Endothelial cell of umbilical vein (primary cell): ENCODE data around the gene PTCHD1. TPM values are rescaled to one million over a fixed set of nuclear protein-coding genes. Genes with fewer than 3 reads are reported as not detected.

ENCODE experiments used
- BruUV-seq: library from RNA; stranded (reverse); fragments of 400-500 nt; replicated peaks from 2 replicates; lab custom pipeline; 2021; lab: Mats Ljungman, UMichigan
- CTCF ChIA-PET: fragments of 300-600, 350-600 bp; sonication (Branson Sonifier 250); formaldehyde crosslinking; loops from one replicate; lab custom pipeline; 2021; ENCODE audit warnings: antibody characterized with exemption, inconsistent platforms; lab: Charles Lee
- POLR2A ChIA-PET: fragments of 300-600, 350-600 bp; sonication (Branson Sonifier 250); formaldehyde crosslinking; loops from one replicate; lab custom pipeline; 2021; ENCODE audit warnings: antibody characterized with exemption, inconsistent platforms; lab: Charles Lee
- DNase-seq: peaks from one replicate; pipeline ENCODE4 v3.0.0-alpha.2; 2011; ENCODE audit warnings: low read depth, low spot score
- FAIRE-seq: peaks from 2 replicates; lab custom pipeline; 2011; peaks lifted over from hg19 to GRCh38; lab: Jason Lieb, UNC
- H2AFZ ChIP-seq: 2 replicates; pipeline ENCODE4 v1.6.0; 2012; ENCODE audit warnings: low read depth, low read length, control low read depth, inconsistent platforms
- H3K27ac ChIP-seq: 2 replicates; pipeline ENCODE4 v1.5.1; 2011; ENCODE audit warnings: low read depth, mild to moderate bottlenecking, control low read depth, low read length, moderate library complexity; ENCODE audit not compliant: insufficient read depth
- H3K27me3 ChIP-seq, 2 experiments: 2 replicates each; pipeline versions ENCODE4 v1.6.0 to v1.6.1; 2011; ENCODE audit warnings: low read length in 2 of 2, mixed read lengths in 1 of 2; ENCODE audit not compliant: control insufficient read depth in 2 of 2, insufficient read depth in 2 of 2
- H3K36me3 ChIP-seq, 2 experiments: 2 replicates in 1 of 2; 3 replicates in 1 of 2; pipeline ENCODE4 v1.5.1; 2011; ENCODE audit warnings: low read length in 2 of 2, mild to moderate bottlenecking in 1 of 2, moderate library complexity in 1 of 2; ENCODE audit not compliant: control insufficient read depth in 2 of 2, insufficient read depth in 2 of 2; ENCODE audit errors: extremely low read depth in 1 of 2
- H3K4me1 ChIP-seq: 3 replicates; pipeline ENCODE4 v1.5.1; 2011; ENCODE audit warnings: mild to moderate bottlenecking, low read length; ENCODE audit not compliant: control insufficient read depth, insufficient read depth; ENCODE audit errors: extremely low read depth
- H3K4me2 ChIP-seq: 2 replicates; pipeline ENCODE4 v1.6.1; 2011; ENCODE audit warnings: low read length, control low read depth, mixed read lengths; ENCODE audit not compliant: insufficient read depth
- H3K4me3 ChIP-seq, 3 experiments: fragments of 200-600 bp in 1 of 3; sonication (generic), shearing (Covaris generic) in 1 of 3; replicated peaks in 1 of 3; 2 replicates each; pipeline ENCODE4 v1.5.1; 2011 to 2016; ENCODE audit warnings: control low read depth in 3 of 3, low read length in 3 of 3, mild to moderate bottlenecking in 2 of 3, inconsistent platforms in 1 of 3, low read depth in 1 of 3, moderate library complexity in 1 of 3; ENCODE audit not compliant: insufficient read depth in 1 of 3
- H3K79me2 ChIP-seq: 2 replicates; pipeline ENCODE4 v1.6.0; 2012; ENCODE audit warnings: low read length, inconsistent platforms; ENCODE audit not compliant: control insufficient read depth, insufficient read depth
- H3K9ac ChIP-seq: replicated peaks from 2 replicates; pipeline ENCODE3; 2011; ENCODE audit warnings: low read length, control low read depth; ENCODE audit not compliant: insufficient read depth; ENCODE audit errors: extremely low read depth
- H3K9me1 ChIP-seq: replicated peaks from 3 replicates; pipeline ENCODE4 v1.6.0; 2011; ENCODE audit warnings: mild to moderate bottlenecking, low read length; ENCODE audit not compliant: control insufficient read depth, insufficient read depth; ENCODE audit errors: extremely low read depth
- H3K9me3 ChIP-seq: replicated peaks from 2 replicates; pipeline ENCODE4 v1.5.1; 2012; ENCODE audit warnings: low read length, inconsistent platforms; ENCODE audit not compliant: control insufficient read depth, insufficient read depth
- H4K20me1 ChIP-seq: replicated peaks from 2 replicates; pipeline ENCODE3; 2011; ENCODE audit warnings: mild to moderate bottlenecking, low read length; ENCODE audit not compliant: control insufficient read depth, insufficient read depth; ENCODE audit errors: extremely low read depth
- EZH2 ChIP-seq: IDR thresholded peaks from 2 replicates; pipeline ENCODE4 v1.6.1; 2012; ENCODE audit warnings: borderline replicate concordance, low read depth, mild to moderate bottlenecking, moderate library complexity, low read length, inconsistent platforms; ENCODE audit not compliant: severe bottlenecking
- FOS ChIP-seq: IDR thresholded peaks from 2 replicates; pipeline ENCODE4 v1.6.1; 2011; ENCODE audit warnings: mild to moderate bottlenecking, low read length, moderate library complexity, borderline replicate concordance; ENCODE audit not compliant: insufficient read depth
- GATA2 ChIP-seq: IDR thresholded peaks from 2 replicates; pipeline ENCODE4 v1.7.0; 2011; ENCODE audit warnings: low read depth, mild to moderate bottlenecking, moderate library complexity, mixed read lengths, low read length; ENCODE audit not compliant: insufficient read length, insufficient read depth
- JUN ChIP-seq: IDR thresholded peaks from 2 replicates; pipeline ENCODE4 v1.6.1; 2011; ENCODE audit warnings: borderline replicate concordance, low read depth; ENCODE audit not compliant: insufficient read length, insufficient read depth
- MAX ChIP-seq: IDR thresholded peaks from 2 replicates; pipeline ENCODE4 v1.6.1; 2011; ENCODE audit not compliant: insufficient read depth, insufficient read length
- MYC ChIP-seq: IDR thresholded peaks from one replicate; pipeline ENCODE4 v1.6.1; 2011; ENCODE audit warnings: mild to moderate bottlenecking, low read depth, low read length
- POLR2A ChIP-seq: IDR thresholded peaks from 2 replicates; pipeline ENCODE4 v1.6.1; 2012; ENCODE audit warnings: low read depth, mild to moderate bottlenecking, control low read depth, low read length
- POLR2AphosphoS5 ChIP-seq: IDR thresholded peaks from 2 replicates; pipeline ENCODE4 v1.6.1; 2012; ENCODE audit warnings: low read depth, mild to moderate bottlenecking, control low read depth, low read length, moderate library complexity; ENCODE audit not compliant: insufficient read depth
- dilution Hi-C: fragments of 300-500 bp; cut with MboI; formaldehyde crosslinking; loops from one replicate; pipeline ENCODE4 v1.15.0; 2019; ENCODE audit warnings: low sequenced_read_pairs; ENCODE audit not compliant: extremely low pct_ligation_motif_present
- intact Hi-C: fragments of 100-400 bp; cut with micrococcal nuclease; formaldehyde crosslinking; loops from one replicate; pipeline ENCODE4 v1.10.0; 2022
- polyA plus RNA-seq, 4 experiments: library from polyadenylated mRNA; depleted of rRNA in 3 of 4; stranded (reverse) in 3 of 4; unstranded in 1 of 4; fragments of >200 nt; gene quantifications; 2 replicates each; pipeline versions ENCODE4 v1.2.1 to v1.2.3, GENCODE V29; 2011 to 2012; ENCODE audit warnings: missing spikeins in 1 of 4
- total RNA-seq: library from RNA; stranded (reverse); gene quantifications from 2 replicates; pipeline ENCODE4 v1.2.3, GENCODE V29; 2021
- TF ChIP-seq, protein P1 (sequence below), 2 donors: IDR thresholded peaks; 1 replicate in 1 of 2; 2 replicates in 1 of 2; pipeline ENCODE4 v1.5.1; 2011; ENCODE audit warnings: low read length in 2 of 2, mild to moderate bottlenecking in 2 of 2, moderate library complexity in 2 of 2, control low read depth in 1 of 2, inconsistent platforms in 1 of 2, low read depth in 1 of 2; ENCODE audit not compliant: insufficient read depth in 1 of 2; ENCODE audit errors: extremely low read depth in 1 of 2

PTCHD1 gene
- total and polyA plus RNA-seq, 2 donors (not counting 3 experiments of a cell fraction or from before 2014, with no cell fraction given): not detected

DNA sequence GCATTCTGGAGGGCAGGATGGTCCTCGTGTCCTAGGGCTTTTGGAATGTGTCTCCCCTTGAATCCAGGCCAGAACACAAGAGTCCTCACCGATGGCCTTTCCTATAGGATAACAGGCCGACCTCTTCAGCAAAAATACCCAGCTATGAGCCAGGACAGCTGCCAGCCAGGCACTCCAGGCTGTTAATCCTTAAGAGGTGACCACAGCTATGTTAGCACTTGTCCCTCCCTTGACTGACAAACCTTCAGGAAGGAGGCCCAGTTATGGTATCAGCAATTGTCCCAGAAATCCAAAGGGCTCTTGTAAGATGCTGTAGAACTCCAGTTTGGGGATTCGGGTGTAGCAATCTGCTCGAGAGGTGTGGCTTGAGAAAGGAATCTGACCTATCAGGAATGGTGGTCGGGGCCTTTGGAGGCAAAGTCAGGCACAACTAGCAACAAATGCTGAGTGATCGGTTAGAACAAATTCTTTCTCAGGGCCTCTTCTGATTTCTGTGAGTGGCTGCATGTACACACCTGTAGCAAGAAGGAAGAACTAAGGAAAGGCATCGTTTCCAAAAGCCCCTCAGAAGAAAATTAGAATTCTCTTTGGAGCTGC, 54.6 kb downstream of the PTCHD1 start:
- CTCF ChIA-PET: no interaction called here

More for the DNA sequence above, 54.6 kb downstream of the PTCHD1 start:
- Histone ChIP-seq H2AFZ (no peak overlapping the region), H3K4me2 (no peak overlapping the region), H3K79me2 (no peaks in the 10 kb centered on the region), H3K9me3 (no peaks in the 10 kb centered on the region), H3K27me3 (no peaks in the 10 kb centered on the region), H3K4me3 (no peak overlapping the region), H3K27ac (no peak overlapping the region), H3K9me1 (no peaks in the 10 kb centered on the region), H3K4me1 (no peaks in the 10 kb centered on the region), H3K9ac (no peak overlapping the region), H4K20me1 (no peaks in the 10 kb centered on the region), H3K36me3 (no peaks in the 10 kb centered on the region)
- BruUV-seq: no TSS peak
- no peak for TF ChIP-seq EZH2
- no peak for TF ChIP-seq GATA2
- TF ChIP-seq MYC: no peak
- TF ChIP-seq FOS: no peak
- no peak for TF ChIP-seq POLR2A
- TF ChIP-seq POLR2AphosphoS5: no peak
- no peak for TF ChIP-seq JUN
- no peak for TF ChIP-seq MAX
- TF ChIP-seq, protein P1, sequence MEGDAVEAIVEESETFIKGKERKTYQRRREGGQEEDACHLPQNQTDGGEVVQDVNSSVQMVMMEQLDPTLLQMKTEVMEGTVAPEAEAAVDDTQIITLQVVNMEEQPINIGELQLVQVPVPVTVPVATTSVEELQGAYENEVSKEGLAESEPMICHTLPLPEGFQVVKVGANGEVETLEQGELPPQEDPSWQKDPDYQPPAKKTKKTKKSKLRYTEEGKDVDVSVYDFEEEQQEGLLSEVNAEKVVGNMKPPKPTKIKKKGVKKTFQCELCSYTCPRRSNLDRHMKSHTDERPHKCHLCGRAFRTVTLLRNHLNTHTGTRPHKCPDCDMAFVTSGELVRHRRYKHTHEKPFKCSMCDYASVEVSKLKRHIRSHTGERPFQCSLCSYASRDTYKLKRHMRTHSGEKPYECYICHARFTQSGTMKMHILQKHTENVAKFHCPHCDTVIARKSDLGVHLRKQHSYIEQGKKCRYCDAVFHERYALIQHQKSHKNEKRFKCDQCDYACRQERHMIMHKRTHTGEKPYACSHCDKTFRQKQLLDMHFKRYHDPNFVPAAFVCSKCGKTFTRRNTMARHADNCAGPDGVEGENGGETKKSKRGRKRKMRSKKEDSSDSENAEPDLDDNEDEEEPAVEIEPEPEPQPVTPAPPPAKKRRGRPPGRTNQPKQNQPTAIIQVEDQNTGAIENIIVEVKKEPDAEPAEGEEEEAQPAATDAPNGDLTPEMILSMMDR (IDR thresholded peaks at IDR 0.05; ENCODE audit: extremely low read depth in 1 of 2, insufficient read depth in 1 of 2, low read depth in 1 of 2, low read length in 2 of 2): no peak
- dilution Hi-C loops: no loop called here
- intact Hi-C loops: no loop called here
- FAIRE-seq: no peak
- DNase-seq: no peak
- POLR2A ChIA-PET: no interaction called here
